ENCODE measurements around the gene ADAP1. TPM values are rescaled to one million over a fixed set of nuclear protein-coding genes. Genes with fewer than 3 reads are reported as not detected.
"Not testable (repeated sequence)": the region's sequence is repeated elsewhere in the genome, so short reads cannot be mapped to it uniquely, and the experiment has no call there.

Gene ADAP1, protein sequence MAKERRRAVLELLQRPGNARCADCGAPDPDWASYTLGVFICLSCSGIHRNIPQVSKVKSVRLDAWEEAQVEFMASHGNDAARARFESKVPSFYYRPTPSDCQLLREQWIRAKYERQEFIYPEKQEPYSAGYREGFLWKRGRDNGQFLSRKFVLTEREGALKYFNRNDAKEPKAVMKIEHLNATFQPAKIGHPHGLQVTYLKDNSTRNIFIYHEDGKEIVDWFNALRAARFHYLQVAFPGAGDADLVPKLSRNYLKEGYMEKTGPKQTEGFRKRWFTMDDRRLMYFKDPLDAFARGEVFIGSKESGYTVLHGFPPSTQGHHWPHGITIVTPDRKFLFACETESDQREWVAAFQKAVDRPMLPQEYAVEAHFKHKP
- 10 to 100 TPM in 5 of 10 donors, 1 to 10 TPM in 5; 5.2 to 14.9 (median 9.7) TPM for total RNA-seq
- polyA plus RNA-seq: 10 to 100 TPM in 1 of 2 donors, 1 to 10 TPM in 1; 2.3 to 13.5 TPM
- long read RNA-seq, donor 1, partial matches to known transcripts: 1 of 7 reads
- long read RNA-seq, donor 1, other reads (novel, unspliced or antisense): 2 of 7 reads
- long read RNA-seq, donor 2, partial matches to known transcripts: 0 of 6 reads
- long read RNA-seq, donor 2, other reads (novel, unspliced or antisense): 3 of 6 reads
- long read RNA-seq, donor 3: 0 reads

DNA sequence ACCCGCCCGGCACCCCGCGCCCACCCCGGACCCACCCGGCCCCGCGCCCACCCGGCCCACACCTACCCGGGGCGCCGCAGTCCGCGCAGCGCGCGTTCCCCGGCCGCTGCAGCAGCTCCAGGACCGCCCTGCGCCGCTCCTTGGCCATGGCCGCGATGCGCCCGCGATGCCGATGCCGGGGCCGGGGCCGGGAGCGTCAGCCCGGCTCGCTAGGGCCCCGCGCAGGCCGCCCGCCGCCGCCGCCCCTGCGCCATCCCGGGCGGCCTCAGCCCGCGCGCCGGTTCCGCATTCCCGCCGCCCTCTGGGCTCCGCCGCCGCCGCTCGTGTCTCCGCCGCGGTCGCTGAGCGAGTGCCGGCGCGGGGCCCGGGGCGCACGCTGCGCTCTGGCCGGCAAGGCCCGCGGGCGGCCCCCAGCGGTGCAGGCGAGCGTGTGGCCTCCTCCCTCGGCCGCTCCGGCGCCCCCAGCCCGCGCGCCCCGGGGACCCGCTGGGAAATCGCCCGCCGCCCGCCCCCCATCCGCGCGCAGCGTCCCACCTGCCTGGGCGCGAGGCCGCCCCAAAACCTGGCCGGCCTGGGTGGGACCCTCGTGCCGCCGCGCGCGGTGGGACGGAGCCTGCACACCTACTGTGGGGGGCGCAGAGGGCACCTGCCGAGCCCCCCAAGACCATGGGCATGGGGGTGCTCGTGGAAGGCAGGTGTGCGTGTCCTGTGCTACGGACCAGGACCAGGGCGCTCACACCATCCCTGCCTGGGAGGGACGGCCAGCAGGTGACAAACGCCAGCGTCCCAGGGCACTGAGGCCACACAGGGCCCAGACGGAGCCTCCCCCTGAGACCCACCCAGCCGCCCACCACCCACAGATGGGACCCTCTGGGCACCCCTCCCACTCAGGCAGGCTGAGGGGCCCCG, at the start of gene ADAP1:
Gene ADAP1, minus strand, starts transcription at position 351 of the 909 bp plus-strand sequence. Its CDS starts 203 bp downstream, at position 148.
- H3K27me3 ChIP-seq: peaks cover 0 to 38% (median 22%) of the 10 kb centered on the region in 7 donors
- H3K36me3 ChIP-seq: no peaks in the 10 kb centered on the region
- WGBS, 2 donors: 10% methylated on average over 62 to 115 of the region's 115 CpGs
- H3K4me1 ChIP-seq: peaks cover 4 to 39% (median 11%) of the 10 kb centered on the region in 9 donors
- ATAC-seq (peak in 5 of 8 donors; percentile 25 to 63 (median 31)), DNase-seq (peak in 1 of 2 donors; percentile 49)
- intact Hi-C loops (cut with DNase I): loop anchor here in 2 of 10 donors (2.0 to 5.0 kb wide), 2 partner anchors 42 to 46 kb away; no protein-coding TSS in a partner anchor
- peak within 1 kb of the TSS; percentile 40 to 71 (median 60) for H3K4me3 ChIP-seq
- TF ChIP-seq, protein P1, sequence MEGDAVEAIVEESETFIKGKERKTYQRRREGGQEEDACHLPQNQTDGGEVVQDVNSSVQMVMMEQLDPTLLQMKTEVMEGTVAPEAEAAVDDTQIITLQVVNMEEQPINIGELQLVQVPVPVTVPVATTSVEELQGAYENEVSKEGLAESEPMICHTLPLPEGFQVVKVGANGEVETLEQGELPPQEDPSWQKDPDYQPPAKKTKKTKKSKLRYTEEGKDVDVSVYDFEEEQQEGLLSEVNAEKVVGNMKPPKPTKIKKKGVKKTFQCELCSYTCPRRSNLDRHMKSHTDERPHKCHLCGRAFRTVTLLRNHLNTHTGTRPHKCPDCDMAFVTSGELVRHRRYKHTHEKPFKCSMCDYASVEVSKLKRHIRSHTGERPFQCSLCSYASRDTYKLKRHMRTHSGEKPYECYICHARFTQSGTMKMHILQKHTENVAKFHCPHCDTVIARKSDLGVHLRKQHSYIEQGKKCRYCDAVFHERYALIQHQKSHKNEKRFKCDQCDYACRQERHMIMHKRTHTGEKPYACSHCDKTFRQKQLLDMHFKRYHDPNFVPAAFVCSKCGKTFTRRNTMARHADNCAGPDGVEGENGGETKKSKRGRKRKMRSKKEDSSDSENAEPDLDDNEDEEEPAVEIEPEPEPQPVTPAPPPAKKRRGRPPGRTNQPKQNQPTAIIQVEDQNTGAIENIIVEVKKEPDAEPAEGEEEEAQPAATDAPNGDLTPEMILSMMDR (IDR thresholded peaks at IDR 0.05): peak in 2 of 9 donors; percentile 34 to 40
- H3K9me3 ChIP-seq: no peaks in the 10 kb centered on the region
- peak within 1 kb of the TSS in 7 of 10 donors; percentile 33 to 91 (median 48) for H3K27ac ChIP-seq

DNA sequence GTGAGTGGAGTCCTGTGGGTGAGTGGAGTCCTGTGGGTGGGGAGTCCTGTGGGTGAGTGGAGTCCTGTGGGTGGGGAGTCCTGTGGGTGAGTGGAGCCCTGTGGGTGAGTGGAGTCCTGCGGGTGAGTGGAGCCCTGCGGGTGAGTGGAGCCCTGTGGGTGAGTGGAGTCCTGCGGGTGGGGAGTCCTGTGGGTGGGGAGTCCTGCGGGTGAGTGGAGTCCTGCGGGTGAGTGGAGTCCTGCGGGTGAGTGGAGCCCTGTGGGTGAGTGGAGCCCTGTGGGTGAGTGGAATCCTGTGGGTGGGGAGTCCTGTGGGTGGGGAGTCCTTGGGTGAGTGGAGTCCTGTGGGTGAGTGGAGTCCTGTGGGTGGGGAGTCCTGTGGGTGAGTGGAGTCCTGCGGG, 48.0 kb upstream of the ADAP1 start:
- H3K9me3 ChIP-seq; H3K27ac ChIP-seq; H3K4me1 ChIP-seq; ATAC-seq; DNase-seq; intact Hi-C loops (cut with DNase I); H3K4me3 ChIP-seq; H3K27me3 ChIP-seq: not testable (repeated sequence)
- H3K36me3 ChIP-seq: peaks cover 0 to 48% (median 9%) of the 10 kb centered on the region in 9 donors
- 99 to 100% methylated on average over 1 to 5 of the region's 7 CpGs for WGBS, 2 donors

DNA sequence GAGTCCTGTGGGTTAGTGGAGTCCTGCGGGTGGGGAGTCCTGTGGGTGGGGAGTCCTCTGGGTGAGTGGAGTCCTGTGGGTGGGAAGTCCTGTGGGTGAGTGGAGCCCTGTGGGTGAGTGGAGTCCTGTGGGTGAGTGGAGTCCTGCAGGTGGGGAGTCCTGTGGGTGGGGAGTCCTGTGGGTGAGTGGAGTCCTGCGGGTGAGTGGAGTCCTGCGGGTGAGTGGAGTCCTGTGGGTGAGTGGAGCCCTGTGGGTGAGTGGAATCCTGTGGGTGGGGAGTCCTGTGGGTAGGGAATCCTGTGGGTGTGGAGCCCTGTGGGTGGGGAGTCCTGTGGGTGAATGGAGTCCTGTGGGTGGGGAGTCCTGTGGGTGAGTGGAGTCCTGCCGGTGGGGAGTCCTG, 47.5 kb upstream of the ADAP1 start:
- intact Hi-C loops (cut with DNase I); H3K4me3 ChIP-seq; ATAC-seq; H3K4me1 ChIP-seq; H3K27ac ChIP-seq; H3K27me3 ChIP-seq; DNase-seq; H3K9me3 ChIP-seq: not testable (repeated sequence)
- peaks cover 0 to 48% (median 7%) of the 10 kb centered on the region in 9 donors for H3K36me3 ChIP-seq
- 90 to 93% methylated on average over 4 of the region's 4 CpGs for WGBS, 2 donors

DNA sequence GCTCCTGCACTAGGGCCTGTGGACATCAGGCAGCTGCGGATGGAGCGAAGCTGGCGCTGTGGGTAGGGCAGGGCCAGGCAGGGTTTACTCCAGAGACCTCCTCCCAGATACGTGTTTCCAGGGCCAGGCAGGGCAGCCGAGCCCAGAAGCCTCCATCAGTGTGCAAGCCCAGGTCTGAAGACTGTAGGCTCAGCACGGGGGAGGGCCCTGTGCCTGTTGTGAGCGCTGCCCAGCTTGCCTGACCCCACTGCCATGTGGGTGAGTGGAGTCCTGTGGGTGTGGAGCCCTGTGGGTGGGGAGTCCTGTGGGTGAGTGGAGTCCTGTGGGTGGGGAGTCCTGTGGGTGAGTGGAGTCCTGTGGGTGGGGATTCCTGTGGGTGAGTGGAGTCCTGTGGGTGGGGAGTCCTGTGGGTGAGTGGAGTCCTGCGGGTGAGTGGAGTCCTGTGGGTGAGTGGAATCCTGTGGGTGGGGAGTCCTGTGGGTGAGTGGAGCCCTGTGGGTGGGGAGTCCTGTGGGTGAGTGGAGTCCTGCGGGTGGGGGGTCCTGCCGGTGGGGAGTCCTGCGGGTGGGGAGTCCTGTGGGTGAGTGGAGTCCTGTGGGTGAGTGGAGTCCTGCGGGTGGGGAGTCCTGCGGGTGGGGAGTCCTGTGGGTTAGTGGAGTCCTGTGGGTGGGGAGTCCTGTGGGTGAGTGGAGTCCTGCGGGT, 46.7 kb upstream of the ADAP1 start:
- H3K36me3 ChIP-seq: peaks cover 0 to 54% (median 12%) of the 10 kb centered on the region in 9 donors
- intact Hi-C loops (cut with DNase I); ATAC-seq; H3K4me1 ChIP-seq; H3K27ac ChIP-seq; H3K4me3 ChIP-seq; H3K9me3 ChIP-seq; H3K27me3 ChIP-seq; DNase-seq: not testable (repeated sequence)
- 86 to 94% methylated on average over 12 to 14 of the region's 14 CpGs for WGBS, 2 donors

Data from heart right ventricle (tissue), 16 donors.